GM19397 (cell line): ENCODE measurements around the gene GIMD1.

Experiments
- ATAC-seq: cut with Tn5 transposase; IDR thresholded peaks from one replicate; pipeline ENCODE4 v1.9.1; 2021; ENCODE audit warnings: mild to moderate bottlenecking, moderate library complexity; ENCODE audit not compliant: unreplicated experiment

The GIMD1 gene

GRCh38 chr4:106315968-106316772 lies 52.4 kb downstream of the GIMD1 start, which contains the start of the genes AIMP1 and TBCK:
TSS of gene AIMP1 (plus strand) at chr4:106316550. CDS start at chr4:106325010, 8,460 bp downstream.
TSS of gene TBCK (minus strand) at chr4:106316209. CDS start at chr4:106308960, 7,249 bp downstream.
- peak; percentile 88 for ATAC-seq

GRCh38 chr4:106315476-106315967 lies 53.1 kb downstream of the GIMD1 start:
- ATAC-seq = peak; percentile 22

GRCh38 chr4:106314960-106315359 lies 53.6 kb downstream of the GIMD1 start:
- no peak for ATAC-seq

DNA sequence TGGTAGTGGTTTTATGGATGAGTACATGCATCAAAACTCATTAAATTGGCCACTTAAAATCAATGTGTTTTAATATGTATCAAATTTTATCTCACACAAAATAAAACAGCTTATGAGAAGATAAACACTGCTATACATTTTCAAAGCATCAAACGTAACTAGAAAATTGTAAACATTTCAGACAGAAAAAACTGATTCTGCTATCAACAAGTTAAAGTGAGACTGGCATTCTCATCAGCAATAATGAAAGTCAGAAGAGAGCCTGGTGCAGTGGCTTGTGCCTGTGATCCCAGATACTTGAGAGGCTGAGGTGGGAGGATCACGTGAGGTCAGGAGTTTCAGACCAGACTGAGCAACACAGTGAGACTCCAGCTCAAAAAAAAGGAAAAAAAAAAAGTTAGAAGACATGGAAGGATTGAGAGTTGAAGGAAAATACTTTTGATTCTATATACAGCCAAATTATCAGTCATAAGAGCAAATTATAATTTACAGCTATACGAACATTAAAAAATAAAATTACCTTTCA lies 55.5 kb downstream of the GIMD1 start:
- ATAC-seq = no peak

DNA sequence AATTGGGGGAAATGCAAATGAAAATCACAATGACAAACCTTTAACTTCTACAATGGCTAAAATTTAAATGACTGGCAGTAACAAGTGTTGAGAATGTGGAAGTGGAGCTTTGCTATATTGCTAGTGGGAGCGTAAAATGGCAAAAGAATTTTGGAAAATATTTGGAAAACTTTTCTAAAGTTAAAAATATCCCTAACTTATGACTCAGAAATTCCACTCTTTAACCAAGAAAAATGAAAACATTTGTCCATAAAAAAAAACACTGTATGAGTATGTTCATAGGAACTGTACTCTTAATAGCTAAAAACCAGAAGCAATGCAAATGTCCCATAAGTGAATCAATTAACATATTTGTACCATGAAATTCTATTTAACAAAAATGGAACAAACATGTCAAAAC lies 56.2 kb downstream of the GIMD1 start:
- ATAC-seq = no peak
